GM11168 (cell line): ENCODE measurements around the gene TSBP1.

Source experiments
- in situ Hi-C: fragments of 300-500 bp; cut with MboI; formaldehyde crosslinking; loops from one replicate; pipeline ENCODE4 v1.12.0; 2022; ENCODE audit warnings: low sequenced_read_pairs; ENCODE audit not compliant: unreplicated experiment

Gene TSBP1

GRCh38 chr6:32371803-32372202 is at the start of gene TSBP1:
Gene TSBP1 (minus strand): TSS chr6:32371903. CDS start chr6:32371706, 197 bp downstream.
- in situ Hi-C loops = no loop called here

GRCh38 chr6:32416036-32416435 is 44.3 kb upstream of the TSBP1 start:
- in situ Hi-C loops = loop anchor here (10.0 kb wide), 2 partner anchors 171 to 379 kb away; no protein-coding TSS in a partner anchor

GRCh38 chr6:32415521-32416019 is 43.9 kb upstream of the TSBP1 start:
- in situ Hi-C loops = loop anchor here (10.0 kb wide), 2 partner anchors 171 to 379 kb away; no protein-coding TSS in a partner anchor

GRCh38 chr6:32413427-32414047 is 41.8 kb upstream of the TSBP1 start:
- in situ Hi-C loops = loop anchor here (10.0 kb wide), 2 partner anchors 169 to 381 kb away; no protein-coding TSS in a partner anchor

GRCh38 chr6:32411566-32412327 is 40.0 kb upstream of the TSBP1 start:
- in situ Hi-C loops = loop anchor here (10.0 kb wide), 2 partner anchors 167 to 383 kb away; no protein-coding TSS in a partner anchor

- in situ Hi-C loops = loop anchor here (10.0 kb wide), 2 partner anchors 166 to 384 kb away; no protein-coding TSS in a partner anchor
These were observed 39.2 kb upstream of the TSBP1 start for GRCh38 chr6:32410906-32411305.

GRCh38 chr6:32406857-32407256 is 35.2 kb upstream of the TSBP1 start, which contains the start of gene BTNL2:
Gene BTNL2 (minus strand): TSS chr6:32407181. CDS start chr6:32407123, 58 bp downstream.
- in situ Hi-C loops = no loop called here

GRCh38 chr6:32406197-32406596 is 34.5 kb upstream of the TSBP1 start:
- in situ Hi-C loops = no loop called here

GRCh38 chr6:32405656-32406055 is 34.0 kb upstream of the TSBP1 start:
- in situ Hi-C loops = no loop called here

- in situ Hi-C loops = no loop called here
These were observed 31.1 kb upstream of the TSBP1 start for GRCh38 chr6:32402812-32403211.

- in situ Hi-C loops = no loop called here
These were observed 29.7 kb upstream of the TSBP1 start for GRCh38 chr6:32401284-32401963.

GRCh38 chr6:32397252-32397920 is 25.7 kb upstream of the TSBP1 start:
- in situ Hi-C loops = no loop called here

- in situ Hi-C loops = no loop called here
These were observed 24.3 kb upstream of the TSBP1 start for GRCh38 chr6:32396028-32396427.

- in situ Hi-C loops = no loop called here
These were observed 22.1 kb upstream of the TSBP1 start for GRCh38 chr6:32393665-32394420.

- in situ Hi-C loops = no loop called here
These were observed 19.8 kb upstream of the TSBP1 start for GRCh38 chr6:32391505-32391904.

- in situ Hi-C loops = no loop called here
These were observed 16.1 kb upstream of the TSBP1 start for GRCh38 chr6:32387589-32388340.

GRCh38 chr6:32386040-32386439 is 14.3 kb upstream of the TSBP1 start:
- in situ Hi-C loops = no loop called here

- in situ Hi-C loops = no loop called here
These were observed 11.2 kb upstream of the TSBP1 start for GRCh38 chr6:32382757-32383420.
